GM12864 (cell line): ENCODE results near the gene NKPD1.

ENCODE experiments used
- DNase-seq: peaks from one replicate; pipeline ENCODE4 v3.0.0-alpha.2; 2011; ENCODE audit warnings: low read depth
- H3K4me3 ChIP-seq: 2 replicates; pipeline ENCODE4 v1.5.1; 2011; ENCODE audit warnings: mild to moderate bottlenecking, low read depth, low read length, control low read depth
- CTCF ChIP-seq: IDR thresholded peaks from 2 replicates; pipeline ENCODE4 v1.5.1; 2011; ENCODE audit warnings: low read depth, mild to moderate bottlenecking, moderate library complexity, low read length, control low read depth, inconsistent platforms; ENCODE audit errors: missing control alignments

The NKPD1 gene

GRCh38 chr19:45149129-45149528 lies 11.7 kb downstream of the NKPD1 start:
- no peak for DNase-seq
- TF ChIP-seq CTCF, result no peak
- H3K4me3 ChIP-seq, result no peak overlapping the region

- H3K4me3 ChIP-seq, result no peak overlapping the region
- TF ChIP-seq CTCF, result no peak
- no peak for DNase-seq
Measured at GRCh38 chr19:45147835-45148676, 12.7 kb downstream of the NKPD1 start.

- TF ChIP-seq CTCF, result no peak
- no peak overlapping the region for H3K4me3 ChIP-seq
- DNase-seq, result no peak
Measured at GRCh38 chr19:45146741-45147205, 14.0 kb downstream of the NKPD1 start.

- no peak for TF ChIP-seq CTCF
- H3K4me3 ChIP-seq, result no peak overlapping the region
- no peak for DNase-seq
Measured at GRCh38 chr19:45146251-45146650, 14.5 kb downstream of the NKPD1 start.

GRCh38 chr19:45145270-45146189 lies 15.3 kb downstream of the NKPD1 start:
- DNase-seq, result no peak
- TF ChIP-seq CTCF, result no peak
- H3K4me3 ChIP-seq, result no peak overlapping the region

- no peak for DNase-seq
- H3K4me3 ChIP-seq, result no peak overlapping the region
- TF ChIP-seq CTCF, result no peak
Measured at GRCh38 chr19:45144431-45145269, 16.1 kb downstream of the NKPD1 start.
